HTERT RPE-1 (cell line): ENCODE results near the gene RAB4B.
"Not testable (repeated sequence)": the region's sequence is repeated elsewhere in the genome, so short reads cannot be mapped to it uniquely, and the experiment has no call there.

Experiments
- in situ Hi-C: fragments of 300-500 bp; cut with MboI; formaldehyde crosslinking; loops from 4 replicates; pipeline ENCODE4 v1.14.3; 2020; ENCODE audit warnings: low sequenced_read_pairs

Gene RAB4B

GRCh38 chr19:40776932-40777644, 959 bp upstream of the RAB4B start:
- in situ Hi-C loops: no loop called here

GRCh38 chr19:40777645-40777936, 456 bp upstream of the RAB4B start:
- in situ Hi-C loops: no loop called here

- in situ Hi-C loops: no loop called here
Measured at GRCh38 chr19:40778706-40779284, 748 bp downstream of the RAB4B start.

GRCh38 chr19:40780582-40780981, 2.5 kb downstream of the RAB4B start:
- in situ Hi-C loops: no loop called here

- in situ Hi-C loops: no loop called here
Measured at GRCh38 chr19:40781140-40781539, 3.1 kb downstream of the RAB4B start.

GRCh38 chr19:40783711-40784110, 5.7 kb downstream of the RAB4B start:
- in situ Hi-C loops: no loop called here

- in situ Hi-C loops: not testable (repeated sequence)
Measured at GRCh38 chr19:40784146-40784545, 6.1 kb downstream of the RAB4B start.

- in situ Hi-C loops: no loop called here
Measured at GRCh38 chr19:40785526-40785925, 7.5 kb downstream of the RAB4B start.

- in situ Hi-C loops: no loop called here
Measured at GRCh38 chr19:40786060-40787037, 8.3 kb downstream of the RAB4B start.

GRCh38 chr19:40791349-40791748, 13.3 kb downstream of the RAB4B start:
- in situ Hi-C loops: no loop called here

- in situ Hi-C loops: no loop called here
Measured at GRCh38 chr19:40791996-40792395, 13.9 kb downstream of the RAB4B start.

GRCh38 chr19:40797166-40797962, 19.3 kb downstream of the RAB4B start:
- in situ Hi-C loops: no loop called here

- in situ Hi-C loops: no loop called here
Measured at GRCh38 chr19:40797963-40798682, 20.1 kb downstream of the RAB4B start.

GRCh38 chr19:40798683-40799557, 20.9 kb downstream of the RAB4B start, which contains the start of gene EGLN2:
EGLN2 (plus strand) TSS chr19:40799191; CDS start chr19:40800573, 1,382 bp downstream.
- in situ Hi-C loops: no loop called here

GRCh38 chr19:40799558-40800338, 21.7 kb downstream of the RAB4B start:
- in situ Hi-C loops: no loop called here

- in situ Hi-C loops: no loop called here
Measured at GRCh38 chr19:40800339-40800996, 22.4 kb downstream of the RAB4B start.

GRCh38 chr19:40800997-40801377, 22.9 kb downstream of the RAB4B start:
- in situ Hi-C loops: no loop called here
